Prostate gland (tissue), 2 donors: ENCODE results near the gene CD58.

Experiments
- POLR2A ChIP-seq: fragments of 450-650 bp; IDR thresholded peaks from one replicate; pipeline ENCODE4 v1.6.1; 2016; ENCODE audit warnings: antibody characterized with exemption, mild to moderate bottlenecking
- POLR2AphosphoS5 ChIP-seq: sonication (generic); formaldehyde crosslinking; IDR thresholded peaks from one replicate; pipeline ENCODE4 v1.6.1; 2017; ENCODE audit warnings: antibody characterized with exemption
- TF ChIP-seq, protein P1 (sequence below), 4 experiments: fragments of 200-600 bp in 2 of 4; fragments of 450-650 bp in 2 of 4; sonication (generic) in 2 of 4; IDR thresholded peaks; 1 replicate in 3 of 4; 2 replicates in 1 of 4; pipeline ENCODE4 v1.5.1; 2016 to 2019; ENCODE audit warnings: antibody characterized with exemption in 4 of 4, mild to moderate bottlenecking in 2 of 4, moderate library complexity in 2 of 4

DNA sequence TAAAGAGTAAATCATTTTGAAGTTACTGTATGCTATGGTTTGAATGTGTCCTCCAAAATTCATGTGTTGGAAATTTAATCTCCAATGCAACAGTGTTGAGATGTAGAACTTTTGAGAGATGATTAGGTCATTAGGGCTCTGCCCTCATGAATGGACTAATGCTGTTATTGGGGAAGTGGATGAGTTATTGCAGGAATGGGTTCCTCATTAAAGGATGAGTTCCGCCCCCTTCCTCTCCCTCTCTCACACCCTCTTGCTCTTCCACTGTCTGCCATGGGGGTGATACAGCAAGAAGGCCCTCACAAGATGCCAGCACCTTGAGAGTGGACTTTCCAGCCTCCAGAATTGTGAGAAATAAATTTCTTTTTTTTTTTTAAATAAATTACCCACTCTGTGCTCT, 100.2 kb downstream of the CD58 start:
- TF ChIP-seq, protein P1, sequence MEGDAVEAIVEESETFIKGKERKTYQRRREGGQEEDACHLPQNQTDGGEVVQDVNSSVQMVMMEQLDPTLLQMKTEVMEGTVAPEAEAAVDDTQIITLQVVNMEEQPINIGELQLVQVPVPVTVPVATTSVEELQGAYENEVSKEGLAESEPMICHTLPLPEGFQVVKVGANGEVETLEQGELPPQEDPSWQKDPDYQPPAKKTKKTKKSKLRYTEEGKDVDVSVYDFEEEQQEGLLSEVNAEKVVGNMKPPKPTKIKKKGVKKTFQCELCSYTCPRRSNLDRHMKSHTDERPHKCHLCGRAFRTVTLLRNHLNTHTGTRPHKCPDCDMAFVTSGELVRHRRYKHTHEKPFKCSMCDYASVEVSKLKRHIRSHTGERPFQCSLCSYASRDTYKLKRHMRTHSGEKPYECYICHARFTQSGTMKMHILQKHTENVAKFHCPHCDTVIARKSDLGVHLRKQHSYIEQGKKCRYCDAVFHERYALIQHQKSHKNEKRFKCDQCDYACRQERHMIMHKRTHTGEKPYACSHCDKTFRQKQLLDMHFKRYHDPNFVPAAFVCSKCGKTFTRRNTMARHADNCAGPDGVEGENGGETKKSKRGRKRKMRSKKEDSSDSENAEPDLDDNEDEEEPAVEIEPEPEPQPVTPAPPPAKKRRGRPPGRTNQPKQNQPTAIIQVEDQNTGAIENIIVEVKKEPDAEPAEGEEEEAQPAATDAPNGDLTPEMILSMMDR (IDR thresholded peaks at IDR 0.05) = no peak
- TF ChIP-seq POLR2A = no peak
- no peak for TF ChIP-seq POLR2AphosphoS5
